Neural cell (in vitro differentiated cells): Measurements from ENCODE around the gene UNKL.

Experiments used
- POLR2AphosphoS5 ChIP-seq: IDR thresholded peaks from 2 replicates; pipeline ENCODE4 v1.6.1; 2012
- REST ChIP-seq: IDR thresholded peaks from 2 replicates; pipeline ENCODE4 v1.6.1; 2012; ENCODE audit warnings: borderline replicate concordance
- TF ChIP-seq, protein P1 (sequence below): fragments of 450-650 bp; IDR thresholded peaks from 2 replicates; pipeline ENCODE4 v1.5.1; 2014; ENCODE audit warnings: antibody characterized with exemption, mild to moderate bottlenecking, moderate library complexity; ENCODE audit not compliant: poor library complexity, severe bottlenecking

DNA sequence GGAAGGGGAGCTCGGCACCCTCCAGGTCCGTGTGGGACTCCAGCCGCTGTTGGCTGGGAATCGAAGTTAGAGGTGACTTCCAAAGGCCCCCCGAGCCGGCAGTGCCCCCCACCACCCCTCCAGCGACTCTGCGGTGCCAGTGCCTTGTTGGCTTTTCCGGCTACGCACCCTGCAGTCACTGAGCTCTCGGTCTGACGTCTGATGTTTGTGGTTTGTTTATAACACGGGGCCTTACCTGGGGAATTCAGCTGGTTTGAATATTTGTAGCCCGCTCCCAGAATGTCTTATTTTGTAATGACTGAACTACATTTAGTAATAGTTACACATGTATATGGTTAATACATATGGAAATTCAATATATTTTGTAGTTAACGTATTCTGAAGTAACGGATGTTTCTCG is 88.1 kb downstream of the UNKL start:
- no peak for TF ChIP-seq POLR2AphosphoS5
- TF ChIP-seq, protein P1, sequence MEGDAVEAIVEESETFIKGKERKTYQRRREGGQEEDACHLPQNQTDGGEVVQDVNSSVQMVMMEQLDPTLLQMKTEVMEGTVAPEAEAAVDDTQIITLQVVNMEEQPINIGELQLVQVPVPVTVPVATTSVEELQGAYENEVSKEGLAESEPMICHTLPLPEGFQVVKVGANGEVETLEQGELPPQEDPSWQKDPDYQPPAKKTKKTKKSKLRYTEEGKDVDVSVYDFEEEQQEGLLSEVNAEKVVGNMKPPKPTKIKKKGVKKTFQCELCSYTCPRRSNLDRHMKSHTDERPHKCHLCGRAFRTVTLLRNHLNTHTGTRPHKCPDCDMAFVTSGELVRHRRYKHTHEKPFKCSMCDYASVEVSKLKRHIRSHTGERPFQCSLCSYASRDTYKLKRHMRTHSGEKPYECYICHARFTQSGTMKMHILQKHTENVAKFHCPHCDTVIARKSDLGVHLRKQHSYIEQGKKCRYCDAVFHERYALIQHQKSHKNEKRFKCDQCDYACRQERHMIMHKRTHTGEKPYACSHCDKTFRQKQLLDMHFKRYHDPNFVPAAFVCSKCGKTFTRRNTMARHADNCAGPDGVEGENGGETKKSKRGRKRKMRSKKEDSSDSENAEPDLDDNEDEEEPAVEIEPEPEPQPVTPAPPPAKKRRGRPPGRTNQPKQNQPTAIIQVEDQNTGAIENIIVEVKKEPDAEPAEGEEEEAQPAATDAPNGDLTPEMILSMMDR, result no peak
- no peak for TF ChIP-seq REST
